Measurements from ENCODE around the gene CCDC50. TPM values are rescaled to one million over a fixed set of nuclear protein-coding genes. Genes with fewer than 3 reads are reported as not detected.

The CCDC50 gene
- total and polyA plus RNA-seq, 2 of the 8 experiments (the other 6 are each of a cell fraction or from before 2014, with no cell fraction given) = 7.3 to 19.2 TPM

- Histone ChIP-seq H4K91ac (replicated peaks; ENCODE audit: insufficient read length, low read length) (no peak overlapping the region), H3K36me3 (ENCODE audit: control insufficient read depth in 2 of 4, insufficient read depth in 4 of 4, low read length in 3 of 4) (no peaks in the 10 kb centered on the region), H2BK12ac (ENCODE audit: low read depth, low read length) (no peak overlapping the region), H4K5ac (ENCODE audit: insufficient read length, low read depth, low read length) (no peak overlapping the region), H3K56ac (replicated peaks; ENCODE audit: insufficient read length, low read depth, low read length) (no peak overlapping the region), H3K9me3 (ENCODE audit: insufficient read depth in 2 of 2, low read depth in 1 of 2, low read length in 1 of 2) (no peaks in the 10 kb centered on the region), H3K27me3 (replicated peaks in 1 of 4; ENCODE audit: control insufficient read depth in 3 of 4, extremely low read depth in 1 of 4, insufficient read depth in 3 of 4, low read length in 3 of 4) (no peaks in the 10 kb centered on the region), H2AK5ac (ENCODE audit: low read depth, low read length) (no peak overlapping the region), H3K14ac (ENCODE audit: insufficient read length) (no peak overlapping the region), H3K4ac (replicated peaks; ENCODE audit: insufficient read length, low read depth, low read length) (no peak overlapping the region), H3K4me1 (replicated peaks in 1 of 4; ENCODE audit: control insufficient read depth in 3 of 4, insufficient read depth in 4 of 4, low read length in 3 of 4) (peaks cover 0 to 6% (median 3%) of the 10 kb centered on the region in 4 experiments; a peak in 3 of 7 replicates), H2BK15ac (ENCODE audit: low read length) (no peak overlapping the region), H2BK5ac (ENCODE audit: low read depth, low read length) (no peak overlapping the region), H3K4me3 (ENCODE audit: extremely low read depth in 1 of 4, insufficient read depth in 2 of 4, low read depth in 3 of 4, low read length in 4 of 4) (no peak overlapping the region), H4K20me1 (replicated peaks in 1 of 2; ENCODE audit: control insufficient read depth in 1 of 2, insufficient read depth in 2 of 2, low read length in 2 of 2) (no peaks in the 10 kb centered on the region), H3K23ac (ENCODE audit: insufficient read length) (no peak overlapping the region), H3K4me2 (ENCODE audit: insufficient read depth in 1 of 2, low read depth in 2 of 2, low read length in 2 of 2) (no peak overlapping the region), H4K8ac (ENCODE audit: extremely low read depth, insufficient read depth, low read length) (no peak overlapping the region), H2BK20ac (ENCODE audit: low read length) (no peak overlapping the region), H3K79me1 (ENCODE audit: low read depth, low read length) (no peaks in the 10 kb centered on the region), H2BK120ac (replicated peaks; ENCODE audit: low read depth, low read length) (no peak overlapping the region), H3K18ac (ENCODE audit: extremely low read depth, low read length) (no peak overlapping the region), H2AFZ (ENCODE audit: low read length) (no peak overlapping the region), H3K23me2 (ENCODE audit: low read depth, low read length) (no peaks in the 10 kb centered on the region), H3K9ac (replicated peaks in 1 of 4; ENCODE audit: extremely low read depth in 1 of 4, low read depth in 3 of 4, low read length in 3 of 4) (no peak overlapping the region), H3K27ac (ENCODE audit: low read depth, low read length) (no peak overlapping the region), H3K79me2 (ENCODE audit: control insufficient read depth in 1 of 2, insufficient read depth in 2 of 2, low read length in 2 of 2) (no peaks in the 10 kb centered on the region)
- TF ChIP-seq SIX5 (IDR thresholded peaks at IDR 0.05; ENCODE audit: low read depth, low read length) (no peak), JUN (IDR thresholded peaks at IDR 0.05; ENCODE audit: low read depth, low read length) (no peak), GABPA (IDR thresholded peaks at IDR 0.05; ENCODE audit: borderline replicate concordance, insufficient read depth, low read length) (no peak), ATF2 (IDR thresholded peaks at IDR 0.05; ENCODE audit: low read length) (no peak)
- DNase-seq (ENCODE audit: low read depth in 1 of 2, low spot score in 2 of 2) (no peak), FAIRE-seq (no peak)
- ChIA-PET CTCF (ENCODE audit: partially characterized antibody) (no interaction called here), POLR2A (ENCODE audit: partially characterized antibody) (no interaction called here)
Observed at GRCh38 chr3:191298846-191299245, 30.3 kb upstream of the CCDC50 start.

All from H1 (cell line).